Thyroid gland (tissue), 4 donors: ENCODE results near the gene ARMCX1. TPM values are rescaled to one million over a fixed set of nuclear protein-coding genes. Genes with fewer than 3 reads are reported as not detected.
"Not testable (repeated sequence)": the region's sequence is repeated elsewhere in the genome, so short reads cannot be mapped to it uniquely, and the experiment has no call there.

Experiments
- DNase-seq, 2 donors: peaks; one replicate each; pipeline ENCODE4 v3.0.0-alpha.2; 2019
- H3K27ac ChIP-seq, 3 donors: fragments of 200-600 bp; sonication (generic); 1 replicate in 2 of 3; 2 replicates in 1 of 3; pipeline ENCODE4 v1.5.1; 2016 to 2019; ENCODE audit warnings: mild to moderate bottlenecking in 1 of 3, moderate library complexity in 1 of 3
- H3K27me3 ChIP-seq: fragments of 200-600 bp; sonication (generic); one replicate; pipeline ENCODE4 v1.5.1; 2019
- H3K36me3 ChIP-seq, 2 donors: fragments of 200-600 bp; sonication (generic); one replicate each; pipeline ENCODE4 v1.5.1; 2016 to 2019
- H3K4me1 ChIP-seq, 2 donors: fragments of 200-600 bp; sonication (generic); one replicate each; pipeline ENCODE4 v1.5.1; 2017 to 2019
- H3K4me3 ChIP-seq, 3 donors: fragments of 200-600 bp; sonication (generic); replicated peaks in 1 of 3; 1 replicate in 2 of 3; 2 replicates in 1 of 3; pipeline ENCODE4 v1.5.1; 2016; ENCODE audit warnings: mild to moderate bottlenecking in 1 of 3
- H3K9me3 ChIP-seq: fragments of 200-600 bp; sonication (generic); one replicate; pipeline ENCODE4 v1.5.1; 2017
- CTCF ChIP-seq, 6 experiments: fragments of 200-600 bp in 3 of 6; fragments of 450-650 bp in 3 of 6; sonication (generic) in 3 of 6; IDR thresholded peaks; one replicate each; pipeline ENCODE4 v1.5.1; 2016 to 2019; ENCODE audit warnings: antibody characterized with exemption in 6 of 6, mild to moderate bottlenecking in 2 of 6, inconsistent platforms in 1 of 6, moderate library complexity in 1 of 6
- POLR2A ChIP-seq, 2 donors: fragments of 450-650 bp; IDR thresholded peaks; one replicate each; pipeline ENCODE4 v1.6.1; 2017; ENCODE audit warnings: antibody characterized with exemption in 2 of 2, mild to moderate bottlenecking in 2 of 2, moderate library complexity in 1 of 2
- WGBS, 2 donors: methylation state at CpG; one replicate each; pipeline ENCODE4 v1.1.5; 2017; 5-methylcytosine and 5-hydroxymethylcytosine counted together
- intact Hi-C: fragments of 100-400 bp; cut with DNase I; formaldehyde crosslinking; loops from one replicate; pipeline ENCODE4 v1.15.1; 2023
- total RNA-seq, 4 donors: library from RNA; depleted of rRNA; stranded (reverse); fragments of >200 nt; gene quantifications; one replicate each; pipeline ENCODE4 v1.2.3, GENCODE V29; 2016

ARMCX1 gene
- total RNA-seq, 4 donors from 2014 or later, result 22.4 to 32.7 (median 27.8) TPM

GRCh38 chrX:101550751-101551379, 518 bp downstream of the ARMCX1 start:
- Histone ChIP-seq H3K27ac (peak overlapping the region; percentile 66 to 80 (median 74)), H3K4me1 (no peaks in the 10 kb centered on the region), H3K36me3 (no peaks in the 10 kb centered on the region), H3K27me3 (no peaks in the 10 kb centered on the region), H3K4me3 (peak overlapping the region in 2 of 3 donors; percentile 38 to 56), H3K9me3 (no peaks in the 10 kb centered on the region)
- intact Hi-C loops, result no loop called here
- peak; percentile 55 to 65 for DNase-seq
- TF ChIP-seq POLR2A (IDR thresholded peaks at IDR 0.05) (peak in 1 of 2 donors; percentile 6), CTCF (IDR thresholded peaks at IDR 0.05) (no peak)
- WGBS, 2 donors, result 0 to 4% methylated on average over 13 to 18 of the region's 26 CpGs

- H3K4me1 ChIP-seq, result no peaks in the 10 kb centered on the region
- no peaks in the 10 kb centered on the region for H3K27me3 ChIP-seq
- H3K36me3 ChIP-seq, result no peaks in the 10 kb centered on the region
- intact Hi-C loops, result no loop called here
- H3K27ac ChIP-seq, result peak overlapping the region in 2 of 3 donors; percentile 74 to 80
- peak overlapping the region in 2 of 3 donors; percentile 38 to 56 for H3K4me3 ChIP-seq
- no peaks in the 10 kb centered on the region for H3K9me3 ChIP-seq
- WGBS, 2 donors, result 5 to 13% methylated on average over 10 of the region's 10 CpGs
- TF ChIP-seq POLR2A (IDR thresholded peaks at IDR 0.05) (no peak), CTCF (IDR thresholded peaks at IDR 0.05) (no peak)
- peak in 1 of 2 donors; percentile 5 for DNase-seq
Observed at GRCh38 chrX:101551380-101551767, 1.0 kb downstream of the ARMCX1 start.

GRCh38 chrX:101552714-101553113, 2.4 kb downstream of the ARMCX1 start:
- no peak for DNase-seq
- intact Hi-C loops, result no loop called here
- Histone ChIP-seq H3K27me3 (no peaks in the 10 kb centered on the region), H3K27ac (no peak overlapping the region), H3K4me1 (no peaks in the 10 kb centered on the region), H3K9me3 (no peaks in the 10 kb centered on the region), H3K36me3 (no peaks in the 10 kb centered on the region), H3K4me3 (no peak overlapping the region)
- TF ChIP-seq CTCF (IDR thresholded peaks at IDR 0.05) (no peak), POLR2A (IDR thresholded peaks at IDR 0.05) (no peak)
- WGBS, 2 donors, result 90 to 94% methylated on average over 12 to 23 of the region's 23 CpGs

- Histone ChIP-seq H3K4me3 (no peak overlapping the region), H3K27me3 (no peaks in the 10 kb centered on the region), H3K27ac (no peak overlapping the region), H3K36me3 (no peaks in the 10 kb centered on the region), H3K9me3 (no peaks in the 10 kb centered on the region), H3K4me1 (no peaks in the 10 kb centered on the region)
- intact Hi-C loops, result no loop called here
- no peak for DNase-seq
- no peak for TF ChIP-seq CTCF (IDR thresholded peaks at IDR 0.05)
- no peak for TF ChIP-seq POLR2A (IDR thresholded peaks at IDR 0.05)
Observed at GRCh38 chrX:101564651-101565050, 14.3 kb downstream of the ARMCX1 start.

GRCh38 chrX:101595739-101596419, 45.5 kb downstream of the ARMCX1 start:
- H3K27me3 ChIP-seq, result no peaks in the 10 kb centered on the region
- no peak overlapping the region for H3K27ac ChIP-seq
- no peak overlapping the region for H3K4me3 ChIP-seq
- intact Hi-C loops, result no loop called here
- 3 to 4% methylated on average over 5 of the region's 5 CpGs for WGBS, 2 donors
- TF ChIP-seq CTCF (IDR thresholded peaks at IDR 0.05), result peak; percentile 21 to 91 (median 68)
- no peak for TF ChIP-seq POLR2A (IDR thresholded peaks at IDR 0.05)
- no peaks in the 10 kb centered on the region for H3K36me3 ChIP-seq
- peak; percentile 23 to 29 for DNase-seq
- H3K4me1 ChIP-seq, result no peaks in the 10 kb centered on the region
- no peaks in the 10 kb centered on the region for H3K9me3 ChIP-seq

GRCh38 chrX:101599592-101599991, 49.2 kb downstream of the ARMCX1 start:
- intact Hi-C loops, H3K4me3 ChIP-seq, H3K27ac ChIP-seq, H3K27me3 ChIP-seq, H3K9me3 ChIP-seq, H3K36me3 ChIP-seq, DNase-seq, H3K4me1 ChIP-seq: not testable (repeated sequence)
- 94 to 98% methylated on average over 5 to 6 of the region's 8 CpGs for WGBS, 2 donors
